NB4 (cell line): Measurements from ENCODE around the gene TRIM39.

Source experiments
- MYC ChIP-seq: IDR thresholded peaks from 2 replicates; pipeline ENCODE4 v1.6.1; 2011; ENCODE audit warnings: low read depth, low read length
- POLR2A ChIP-seq: IDR thresholded peaks from 2 replicates; pipeline ENCODE4 v1.6.1; 2011; ENCODE audit warnings: mild to moderate bottlenecking; ENCODE audit not compliant: insufficient read length; ENCODE audit errors: extremely low read depth
- TF ChIP-seq, protein P1 (sequence below): IDR thresholded peaks from one replicate; pipeline ENCODE4 v1.5.1; 2012; ENCODE audit warnings: low read depth, low read length
- TF ChIP-seq, protein P2 (sequence below): IDR thresholded peaks from 2 replicates; pipeline ENCODE4 v1.6.1; 2011; ENCODE audit warnings: low read depth, low read length

DNA sequence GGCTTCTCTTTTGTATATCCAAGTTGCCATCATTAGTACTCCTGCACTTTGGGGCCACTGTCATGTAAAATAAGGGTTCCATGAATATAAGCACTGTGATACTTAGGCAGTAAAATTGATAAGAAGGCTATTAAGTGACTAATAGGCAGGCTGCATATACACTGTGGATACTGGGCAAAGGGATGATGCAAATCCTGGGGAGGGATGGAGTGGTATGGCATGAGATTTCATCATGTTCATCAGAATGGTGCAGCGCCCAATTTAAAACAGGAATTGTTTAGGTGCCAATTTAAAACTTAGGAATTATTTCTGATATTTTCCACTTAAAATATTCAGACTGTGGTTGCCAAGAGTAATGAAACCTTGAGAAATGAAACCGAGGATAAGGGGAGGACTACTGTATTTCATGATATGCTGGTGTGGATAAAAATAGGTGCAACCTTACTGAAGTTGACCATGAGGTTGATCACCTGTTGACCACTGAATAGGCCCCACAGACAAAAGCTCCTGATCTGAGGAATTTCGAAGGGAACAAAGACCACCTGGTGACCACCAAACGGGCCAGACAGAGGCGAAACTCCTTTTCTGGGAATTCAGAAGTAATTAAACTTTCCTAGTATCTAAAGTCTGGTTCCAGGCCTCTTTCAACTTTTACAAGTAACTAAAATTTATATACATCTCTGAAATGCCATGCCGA is 4.9 kb upstream of the TRIM39 start:
- TF ChIP-seq, protein P1, sequence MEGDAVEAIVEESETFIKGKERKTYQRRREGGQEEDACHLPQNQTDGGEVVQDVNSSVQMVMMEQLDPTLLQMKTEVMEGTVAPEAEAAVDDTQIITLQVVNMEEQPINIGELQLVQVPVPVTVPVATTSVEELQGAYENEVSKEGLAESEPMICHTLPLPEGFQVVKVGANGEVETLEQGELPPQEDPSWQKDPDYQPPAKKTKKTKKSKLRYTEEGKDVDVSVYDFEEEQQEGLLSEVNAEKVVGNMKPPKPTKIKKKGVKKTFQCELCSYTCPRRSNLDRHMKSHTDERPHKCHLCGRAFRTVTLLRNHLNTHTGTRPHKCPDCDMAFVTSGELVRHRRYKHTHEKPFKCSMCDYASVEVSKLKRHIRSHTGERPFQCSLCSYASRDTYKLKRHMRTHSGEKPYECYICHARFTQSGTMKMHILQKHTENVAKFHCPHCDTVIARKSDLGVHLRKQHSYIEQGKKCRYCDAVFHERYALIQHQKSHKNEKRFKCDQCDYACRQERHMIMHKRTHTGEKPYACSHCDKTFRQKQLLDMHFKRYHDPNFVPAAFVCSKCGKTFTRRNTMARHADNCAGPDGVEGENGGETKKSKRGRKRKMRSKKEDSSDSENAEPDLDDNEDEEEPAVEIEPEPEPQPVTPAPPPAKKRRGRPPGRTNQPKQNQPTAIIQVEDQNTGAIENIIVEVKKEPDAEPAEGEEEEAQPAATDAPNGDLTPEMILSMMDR = no peak
- TF ChIP-seq POLR2A (no peak), MYC (no peak)
- TF ChIP-seq, protein P2, sequence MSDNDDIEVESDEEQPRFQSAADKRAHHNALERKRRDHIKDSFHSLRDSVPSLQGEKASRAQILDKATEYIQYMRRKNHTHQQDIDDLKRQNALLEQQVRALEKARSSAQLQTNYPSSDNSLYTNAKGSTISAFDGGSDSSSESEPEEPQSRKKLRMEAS = no peak
